DMS153 (cell line): Measurements from ENCODE around the gene MRPS12.
A peak's percentile ranks its signal among the peaks of the same experiment; 100 is the strongest.

Experiments used
- DNase-seq: peaks from one replicate; lab custom pipeline; 2025; lab: John Stamatoyannopoulos, UW

The MRPS12 gene

DNA sequence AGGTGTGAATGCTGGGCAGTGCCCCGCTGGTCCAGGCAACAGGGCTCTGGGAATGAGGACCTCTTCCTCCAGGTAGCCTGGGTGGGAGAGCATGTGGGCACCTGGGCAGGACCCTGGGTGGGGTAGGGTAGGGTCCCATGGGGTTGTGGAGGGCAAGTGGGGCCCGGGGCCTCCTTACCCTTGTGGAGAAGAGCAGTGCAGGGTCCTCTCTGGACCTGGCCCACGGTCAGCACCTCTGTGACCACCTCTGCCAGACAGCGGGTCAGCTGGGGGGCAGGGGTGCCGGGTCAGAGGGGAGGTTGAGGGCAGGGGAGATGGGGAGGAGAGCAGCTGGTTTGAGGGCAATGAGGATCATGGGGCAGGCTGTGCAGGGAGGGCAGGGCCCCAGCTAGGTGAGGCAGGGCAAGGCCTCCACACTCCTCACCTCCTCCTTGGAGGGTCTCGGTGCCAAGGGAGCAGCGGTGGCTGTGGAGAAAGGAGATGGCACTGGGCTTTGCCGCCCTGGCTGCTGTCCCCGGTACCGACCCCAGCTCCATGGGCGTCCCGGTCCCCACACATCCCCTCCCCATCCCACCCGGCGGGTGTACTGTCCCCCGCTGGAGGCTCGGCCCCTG lies 19.2 kb upstream of the MRPS12 start:
- no peak for DNase-seq

DNA sequence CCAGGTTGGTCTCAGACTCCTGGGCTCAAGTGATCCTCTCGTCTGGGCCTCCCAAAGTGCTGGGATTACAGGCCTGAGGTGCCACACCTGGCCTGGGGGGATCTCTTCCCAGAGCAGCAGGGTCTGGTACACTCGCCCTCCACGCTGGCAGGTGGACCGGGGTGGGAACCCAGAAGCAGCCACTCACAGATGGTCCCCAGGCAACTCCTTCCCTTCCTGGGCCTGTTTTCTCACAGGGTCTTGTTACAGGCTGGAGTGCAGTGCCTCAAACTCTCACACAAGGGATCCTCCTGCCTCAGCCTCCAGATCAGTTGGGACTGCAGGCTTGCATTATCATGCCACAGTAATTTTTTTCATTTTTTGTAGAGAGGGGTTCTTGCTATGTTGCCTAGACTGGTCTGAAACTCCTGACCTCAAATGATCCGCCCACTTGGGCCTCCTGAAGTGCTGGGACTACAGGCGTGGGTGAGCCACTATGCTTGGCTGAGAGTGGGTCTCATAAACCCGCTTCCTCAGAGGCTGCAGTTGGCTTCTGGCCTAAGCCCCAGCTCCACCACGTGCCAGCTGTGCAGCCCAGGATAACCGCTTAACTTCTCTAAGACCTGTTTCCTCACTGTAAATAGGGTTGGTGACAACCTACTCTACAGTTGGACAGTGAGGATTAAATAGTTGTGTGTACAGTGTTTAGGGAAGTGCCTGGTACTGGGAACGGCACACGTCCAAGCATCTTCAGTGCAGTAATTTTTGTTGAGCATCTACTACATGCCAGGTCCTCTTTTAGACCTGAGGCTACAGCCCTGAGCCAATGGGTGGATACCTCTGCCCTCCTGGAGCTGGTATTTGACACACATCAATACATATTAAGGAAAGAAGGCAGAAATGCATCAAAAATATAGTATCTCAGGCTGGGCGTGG lies 17.9 kb upstream of the MRPS12 start:
- no peak for DNase-seq

DNA sequence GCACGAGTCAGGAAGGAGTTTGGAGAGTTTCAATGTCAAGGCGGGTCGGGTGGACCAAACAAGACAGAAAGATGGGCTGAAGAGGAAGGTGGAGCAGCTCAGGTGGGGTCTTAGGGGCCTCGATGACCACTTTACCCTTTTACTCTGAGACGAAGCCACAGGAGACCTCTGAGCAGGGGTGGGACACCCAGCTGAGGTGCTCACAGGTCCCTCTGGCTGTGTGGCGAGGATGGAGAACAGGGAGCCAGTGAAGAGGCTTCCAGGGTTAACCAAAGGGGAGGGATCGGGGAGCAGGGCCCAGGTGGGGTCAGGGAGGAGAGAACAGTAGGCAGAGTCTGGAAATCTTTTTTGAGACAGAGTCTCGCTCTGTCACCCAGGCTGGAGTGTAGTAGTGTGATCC lies 16.8 kb upstream of the MRPS12 start:
- DNase-seq = no peak

DNA sequence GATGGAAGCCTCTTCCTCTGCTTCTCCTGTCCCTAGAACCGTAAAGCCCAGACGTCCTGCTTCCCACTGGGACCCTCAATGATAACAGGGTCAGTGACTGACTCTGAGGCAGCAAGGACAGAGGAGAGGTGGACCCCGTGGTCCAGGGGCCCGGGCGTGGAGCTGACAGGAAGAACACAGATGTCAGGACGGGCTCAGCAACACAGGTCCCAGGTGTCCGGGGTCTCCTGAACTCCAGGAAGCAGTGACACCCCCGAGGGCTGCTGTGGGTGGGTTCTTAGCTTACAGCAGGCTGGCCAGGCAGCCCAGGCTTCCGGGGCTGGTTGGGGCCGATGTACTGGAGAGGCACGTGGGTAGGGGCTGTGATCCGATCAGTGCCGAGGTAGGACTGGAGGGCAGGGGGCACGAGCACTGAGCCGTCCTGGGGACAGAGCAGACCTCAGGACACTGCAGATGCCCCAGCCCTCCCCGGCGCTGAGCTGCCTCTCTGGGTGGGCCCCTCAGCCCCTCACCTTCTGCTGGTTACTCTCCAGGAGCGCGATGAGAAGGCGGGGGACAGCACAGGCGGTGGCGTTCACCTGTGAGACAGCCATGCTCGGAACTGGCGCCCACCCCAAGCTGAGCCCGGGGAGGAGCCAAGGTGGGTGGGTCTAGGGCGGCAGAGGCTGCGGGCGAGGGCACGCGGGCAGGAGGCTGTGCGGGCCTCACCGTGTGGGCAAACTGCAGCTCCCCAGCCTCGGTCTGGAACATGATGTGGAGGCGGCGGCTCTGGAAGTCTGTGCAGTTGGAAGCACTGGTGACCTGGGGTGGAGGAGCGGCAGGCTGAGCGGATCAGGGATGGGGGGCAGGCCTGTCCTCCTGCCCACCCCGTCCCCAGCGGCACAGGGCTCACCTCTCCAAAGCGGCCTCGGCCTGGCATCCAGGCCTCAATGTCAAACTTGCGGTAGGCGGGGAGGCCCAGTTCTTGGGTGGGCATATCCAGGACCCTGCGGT lies 15.1 kb upstream of the MRPS12 start:
- no peak for DNase-seq

DNA sequence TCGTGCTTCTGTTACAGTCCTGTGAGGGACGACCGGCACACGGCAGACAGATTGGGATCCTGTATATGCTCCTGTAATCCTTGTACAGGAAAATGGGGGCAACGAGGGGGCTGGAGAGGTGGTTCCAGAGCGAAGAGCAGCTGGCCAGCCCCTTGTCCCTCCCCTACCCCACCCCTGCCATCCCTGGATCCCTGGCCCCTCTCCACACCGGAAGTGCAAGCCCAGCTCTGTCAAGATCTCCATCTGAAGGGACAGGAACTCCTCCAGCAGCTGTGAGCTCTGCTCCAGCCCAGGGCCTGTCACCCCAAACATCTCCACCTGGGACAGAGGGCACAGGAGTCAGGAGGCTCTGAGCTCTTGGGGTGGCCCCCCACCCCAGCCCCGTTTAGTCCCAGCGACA lies 13.2 kb upstream of the MRPS12 start:
- DNase-seq = no peak

DNA sequence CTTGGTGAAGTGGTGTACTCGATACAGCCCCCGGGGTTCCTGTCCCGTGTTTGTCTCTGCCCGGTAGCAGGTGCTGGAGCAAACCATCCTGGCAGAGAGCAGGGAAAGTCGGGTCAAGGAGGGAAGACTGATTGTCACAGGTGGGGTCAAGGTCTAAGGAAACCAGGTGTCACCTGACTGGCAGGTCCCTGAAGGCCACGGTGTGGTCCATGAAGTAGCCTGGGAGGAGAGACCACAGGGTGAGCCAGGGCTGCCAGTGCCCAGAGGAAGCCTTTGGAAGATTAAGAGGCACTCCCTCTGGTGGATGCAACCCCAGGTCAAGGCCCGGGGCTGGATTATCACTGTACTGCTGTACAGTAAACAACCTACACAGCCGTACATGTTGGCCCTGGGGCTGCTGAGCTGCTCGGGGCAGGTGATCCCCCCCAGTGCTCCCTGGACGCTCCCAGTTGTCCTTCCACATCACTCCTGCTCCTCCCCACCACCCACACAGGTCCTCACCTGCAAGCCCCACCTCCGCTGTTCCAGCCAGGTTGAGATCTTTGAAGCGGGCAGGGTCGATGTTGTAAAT lies 12.7 kb upstream of the MRPS12 start:
- peak; percentile 25 for DNase-seq

DNA sequence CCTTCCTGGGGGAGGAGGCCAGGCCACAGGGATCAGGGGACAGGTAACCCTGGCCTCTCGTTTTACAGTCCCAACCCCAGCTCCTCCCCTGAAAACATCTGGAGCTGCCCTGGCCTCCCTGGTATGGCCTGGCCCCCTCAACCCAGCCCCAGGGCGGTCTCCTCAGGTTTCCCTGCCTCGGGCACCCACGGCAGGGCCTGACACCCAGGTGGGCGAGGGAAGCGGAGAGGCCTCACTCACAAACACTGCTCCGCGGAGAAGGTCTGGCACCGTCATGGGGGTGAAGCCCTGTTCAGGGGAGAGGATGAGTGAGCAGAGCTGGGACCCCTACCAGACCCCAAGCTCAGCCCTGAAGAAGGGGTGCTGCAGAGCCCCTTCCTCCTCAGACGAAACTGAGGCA lies 12.2 kb upstream of the MRPS12 start:
- no peak for DNase-seq

DNA sequence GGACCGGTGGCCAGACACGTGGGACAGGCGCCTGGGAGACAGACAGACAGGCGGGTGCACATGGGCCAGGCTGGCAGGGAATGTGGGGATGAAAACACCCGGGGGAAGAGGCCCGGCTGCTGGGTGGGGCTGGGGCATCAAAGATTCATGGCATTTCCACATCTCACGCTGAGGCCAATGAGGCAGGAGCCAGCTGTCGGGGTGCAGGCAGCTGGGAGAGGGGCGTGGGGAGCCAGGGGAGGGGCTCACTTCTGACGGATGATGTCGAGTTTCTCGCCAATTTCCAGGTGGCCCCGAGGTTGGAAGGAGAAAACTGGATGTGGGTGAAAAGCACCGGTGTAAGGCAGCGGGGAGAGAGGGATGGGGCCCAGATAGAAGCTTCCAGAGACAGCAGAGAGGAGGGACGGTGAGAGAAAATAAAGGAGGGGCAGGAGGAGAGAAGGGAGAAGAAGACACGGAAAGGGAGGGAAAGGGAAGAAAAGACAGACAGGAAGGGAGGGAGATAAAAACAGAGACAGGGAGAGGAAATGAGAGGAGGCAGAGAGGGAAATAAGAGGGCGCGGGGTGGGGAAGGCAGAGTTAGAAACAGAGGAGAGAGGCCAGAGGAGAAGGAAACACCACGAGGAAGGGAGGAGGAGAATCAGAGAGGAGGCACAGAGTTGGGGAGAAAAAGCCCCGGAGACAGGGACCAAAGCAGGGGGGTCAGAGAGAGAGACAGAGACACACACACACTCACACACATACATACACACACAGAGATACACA lies 10.7 kb upstream of the MRPS12 start:
- DNase-seq = no peak

DNA sequence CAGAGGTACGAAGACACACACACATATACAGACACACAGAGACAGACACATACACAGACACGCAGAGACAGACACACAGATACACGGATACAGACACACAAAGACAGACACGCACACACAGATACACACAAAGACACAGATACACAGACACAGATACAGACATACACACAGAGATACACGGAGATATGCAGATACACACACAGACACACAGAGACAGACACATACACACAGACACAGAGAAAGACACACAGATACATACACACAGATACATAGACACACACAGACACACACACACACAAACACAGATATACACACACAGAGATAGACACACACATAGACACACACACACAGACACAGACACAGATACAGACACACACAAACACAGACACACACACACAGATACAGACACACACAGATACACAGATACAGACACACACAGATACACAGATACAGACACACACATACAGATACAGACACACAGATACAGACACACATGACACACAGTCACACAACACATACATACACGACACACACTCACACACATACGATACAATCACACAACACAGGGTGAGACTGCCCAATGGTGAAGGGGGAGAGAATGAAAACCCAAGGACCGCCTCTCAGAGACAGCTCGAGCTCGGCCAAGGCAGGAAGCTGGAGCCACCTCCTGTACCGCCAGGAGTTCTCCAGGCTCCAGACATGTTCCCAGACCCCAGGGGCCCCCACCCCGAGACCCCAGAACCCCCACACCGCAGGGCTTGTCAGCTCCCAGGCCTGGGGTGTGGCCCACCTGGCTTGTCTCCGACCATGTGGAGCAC lies 9.9 kb upstream of the MRPS12 start:
- DNase-seq = no peak

DNA sequence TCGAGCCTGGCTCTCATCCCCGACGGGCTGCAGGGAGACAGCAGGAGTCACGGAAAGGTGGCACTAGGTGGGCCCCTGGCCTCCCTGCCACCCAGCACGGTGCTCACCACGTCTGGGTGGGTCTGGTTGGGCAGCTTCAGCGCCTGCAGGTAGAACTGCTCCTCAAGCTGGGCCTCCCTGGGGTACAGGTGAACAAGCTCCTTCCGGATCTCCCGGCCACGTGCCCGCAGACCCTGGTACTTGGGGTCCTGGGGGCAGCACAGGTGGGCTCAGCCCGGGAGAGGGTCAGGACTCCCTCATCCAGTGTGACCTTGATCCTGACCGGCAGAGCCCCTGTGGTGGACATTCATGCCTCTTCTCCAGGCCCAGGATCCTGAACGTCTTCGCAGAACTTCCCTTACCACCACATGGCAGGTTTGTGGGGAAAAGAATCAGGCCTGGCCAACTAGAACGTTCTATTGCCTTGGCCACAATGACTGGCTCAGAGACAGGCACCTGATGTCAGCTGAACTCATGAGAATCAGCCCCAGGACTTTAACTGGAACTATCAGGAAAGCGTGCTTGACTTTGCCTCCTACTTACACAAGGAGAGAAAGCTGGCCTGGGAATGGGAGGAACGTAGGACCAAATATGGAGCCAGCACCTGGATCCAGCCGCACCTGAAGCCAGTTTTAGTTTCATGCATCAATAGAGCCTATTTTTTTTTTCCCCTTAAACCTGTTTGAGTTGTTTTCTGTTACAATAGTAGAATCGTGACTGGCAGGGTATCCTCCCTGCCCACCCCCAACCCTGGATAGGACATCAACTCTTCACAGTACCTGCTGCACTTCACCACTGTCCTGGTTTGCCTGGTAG lies 9.1 kb upstream of the MRPS12 start:
- DNase-seq = no peak

DNA sequence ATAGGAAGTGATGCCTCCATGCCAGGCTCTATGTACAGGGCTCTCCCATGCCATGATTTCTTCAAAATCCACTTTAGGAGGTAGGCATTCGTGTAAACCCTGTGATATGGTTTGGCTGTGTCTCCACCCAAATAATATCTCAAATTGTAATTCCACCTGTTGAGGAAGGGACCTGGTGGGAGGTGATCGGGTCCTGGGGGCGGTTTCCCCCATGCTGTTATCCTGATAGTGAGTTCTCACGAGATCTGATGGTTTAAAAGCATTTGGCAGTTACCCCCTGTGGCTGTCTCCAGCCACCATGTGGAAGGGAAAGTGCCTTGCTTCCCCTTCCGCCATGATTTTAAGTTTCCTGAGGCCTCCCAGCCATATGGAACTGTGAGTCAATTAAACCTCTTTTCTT lies 8.3 kb upstream of the MRPS12 start:
- no peak for DNase-seq

DNA sequence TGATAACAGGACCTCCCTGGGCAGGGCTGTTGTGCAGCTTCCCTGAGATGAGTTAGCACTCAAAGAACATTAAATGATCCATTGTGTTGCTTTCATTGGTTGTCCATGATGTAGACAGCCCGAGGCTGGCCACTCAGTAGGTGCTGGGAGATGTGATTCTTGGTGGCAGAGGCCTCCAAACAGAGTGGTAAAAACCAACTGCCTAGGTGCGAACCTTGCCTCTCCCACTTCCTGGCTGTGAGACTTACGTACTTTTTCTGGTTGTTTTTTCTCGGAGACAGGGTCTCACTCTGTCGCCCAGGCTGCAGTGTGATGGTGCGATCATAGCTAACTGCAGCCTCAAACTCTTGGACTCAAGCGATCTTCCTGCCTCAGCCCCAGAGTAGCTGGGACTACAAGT lies 6.4 kb upstream of the MRPS12 start:
- no peak for DNase-seq

DNA sequence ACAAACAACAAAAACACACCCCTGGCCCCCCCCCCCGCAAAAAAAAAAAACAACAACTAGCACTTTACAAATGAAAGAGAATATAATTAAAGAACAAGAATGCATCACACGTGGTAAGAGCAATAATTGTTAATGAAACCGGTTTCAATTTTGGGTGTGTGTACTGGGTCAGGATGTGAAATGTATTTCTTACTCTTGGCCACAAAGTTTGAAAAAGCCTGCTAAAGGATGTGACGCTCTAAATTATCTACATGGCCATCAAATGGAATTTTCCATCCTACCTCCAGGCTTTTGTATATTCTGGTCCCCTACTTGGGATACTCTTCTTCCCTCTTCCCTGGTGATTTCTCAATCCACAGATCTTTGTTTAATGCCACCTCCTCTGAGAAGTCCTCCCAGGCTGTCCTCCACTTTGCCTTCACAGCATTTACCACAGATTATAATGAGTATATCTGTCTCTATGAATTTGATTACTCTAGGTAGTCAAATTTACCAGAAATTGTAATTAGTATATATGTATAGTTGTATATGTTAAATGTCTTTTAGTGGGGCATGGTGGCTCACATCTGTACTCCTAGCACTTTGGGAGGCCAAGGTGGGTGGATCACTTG lies 2.2 kb upstream of the MRPS12 start:
- no peak for DNase-seq

DNA sequence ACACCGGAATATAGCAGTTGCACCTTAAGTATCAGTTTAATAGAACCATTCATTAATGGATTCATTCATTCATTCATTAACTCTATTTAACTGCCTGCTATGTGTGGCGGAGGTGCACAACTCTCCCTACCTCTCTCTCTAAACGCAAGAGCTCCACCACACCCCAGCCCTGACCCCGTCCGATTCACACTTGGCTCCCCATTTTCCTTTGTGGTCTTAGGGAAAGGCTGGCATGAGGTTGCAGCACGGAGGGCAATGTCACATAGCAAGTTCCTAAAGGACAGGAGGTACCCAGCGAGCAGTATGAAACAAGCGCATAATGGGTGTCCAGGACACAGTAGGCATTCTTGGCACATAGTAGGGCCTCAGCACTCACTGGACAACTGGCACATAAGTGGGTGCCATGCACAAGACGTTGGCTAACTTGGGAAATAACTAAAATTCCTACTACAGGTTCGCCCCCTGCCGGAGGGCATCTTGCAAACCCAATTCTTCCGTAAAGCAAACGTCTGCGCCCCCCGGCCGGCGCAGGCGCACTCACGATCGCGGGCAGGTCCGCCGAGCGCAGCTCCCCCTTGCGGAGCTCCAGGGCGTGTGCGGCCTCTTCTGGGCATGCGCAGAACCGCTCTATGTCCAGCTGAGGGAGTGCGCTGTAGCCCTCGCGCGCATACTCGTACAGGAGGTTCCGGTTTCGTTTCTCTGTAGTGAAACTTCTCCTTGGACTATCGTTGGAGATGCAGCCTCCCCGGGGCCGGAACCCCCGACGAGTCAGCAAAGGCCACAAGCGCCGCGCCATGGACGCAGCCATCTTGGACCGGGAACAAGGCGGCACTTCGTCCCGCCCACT lies 592 bp upstream of the MRPS12 start, which contains the start of gene SARS2:
SARS2 (minus strand) TSS at position 835 of the 847 bp plus-strand sequence; CDS start at position 808, 27 bp downstream.
- peak; percentile 87 for DNase-seq

DNA sequence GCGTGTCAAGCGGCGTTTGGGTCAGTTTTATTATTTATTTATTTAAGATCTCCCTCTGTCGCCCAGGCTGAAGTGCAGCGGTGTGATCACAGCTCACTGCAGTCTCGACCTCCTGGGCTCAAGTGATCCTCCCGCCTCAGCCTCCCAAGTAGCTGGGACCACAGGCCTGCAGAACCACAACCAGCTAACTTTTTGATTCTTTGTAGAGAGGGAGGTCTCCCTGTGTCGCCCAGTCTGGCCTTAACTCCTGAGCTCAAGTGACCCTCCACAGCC lies 713 bp downstream of the MRPS12 start:
- DNase-seq = no peak

DNA sequence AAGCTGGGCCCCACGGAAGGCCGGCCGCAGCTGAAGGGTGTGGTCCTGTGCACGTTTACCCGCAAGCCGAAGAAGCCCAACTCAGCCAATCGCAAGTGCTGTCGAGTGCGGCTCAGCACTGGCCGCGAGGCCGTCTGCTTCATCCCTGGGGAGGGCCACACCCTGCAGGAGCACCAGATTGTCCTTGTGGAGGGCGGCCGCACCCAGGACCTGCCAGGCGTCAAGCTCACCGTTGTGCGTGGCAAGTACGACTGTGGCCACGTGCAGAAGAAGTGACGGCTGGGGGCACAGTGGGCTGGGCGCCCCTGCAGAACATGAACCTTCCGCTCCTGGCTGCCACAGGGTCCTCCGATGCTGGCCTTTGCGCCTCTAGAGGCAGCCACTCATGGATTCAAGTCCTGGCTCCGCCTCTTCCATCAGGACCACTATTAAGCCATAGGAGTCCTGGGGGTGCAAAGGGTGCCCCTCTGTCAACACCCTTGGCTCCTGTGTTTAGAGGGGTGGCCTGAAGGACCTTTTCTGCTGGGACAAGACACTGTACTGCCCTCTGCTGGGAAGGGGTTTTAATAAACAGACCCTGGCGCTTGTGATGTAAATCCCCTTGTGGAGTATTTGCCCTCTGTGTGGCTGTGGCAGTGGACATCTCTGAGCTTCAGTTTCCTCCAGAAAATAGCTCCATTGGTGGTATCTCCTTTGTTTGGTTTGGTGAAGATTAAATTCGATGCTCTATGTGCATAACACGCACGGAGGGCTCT lies 1.9 kb downstream of the MRPS12 start:
- DNase-seq = no peak

DNA sequence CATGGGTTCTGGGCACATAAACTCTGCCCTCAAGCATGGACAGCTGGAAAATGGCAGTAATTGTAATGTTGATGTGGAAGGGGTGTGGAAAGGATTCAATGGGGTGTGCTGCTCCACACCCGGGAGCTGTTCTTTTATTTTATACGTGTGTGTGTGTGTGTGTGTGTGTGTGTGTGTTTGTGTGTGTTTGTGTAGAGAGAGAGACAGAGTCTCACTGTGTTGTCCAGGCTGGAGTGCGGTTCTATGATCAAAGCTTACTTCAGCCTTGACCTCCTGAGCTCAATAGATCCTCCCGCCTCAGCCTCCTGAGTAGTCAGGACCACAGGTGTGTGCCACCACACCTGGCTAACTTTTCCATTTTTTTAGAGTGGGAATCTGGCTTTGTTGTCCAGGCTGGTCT lies 2.8 kb downstream of the MRPS12 start:
- no peak for DNase-seq
